BE2C (cell line): Measurements from ENCODE around the gene EYA3.

Experiments
- DNase-seq: peaks from one replicate; pipeline ENCODE4 v3.0.0-alpha.2; 2020
- H3K27me3 ChIP-seq: fragments of 250-450 bp; sonication (Bioruptor Pico); 2 replicates; pipeline ENCODE4 v1.5.1; 2020; ENCODE audit warnings: mild to moderate bottlenecking
- H3K36me3 ChIP-seq: fragments of 250-450 bp; sonication (Bioruptor Pico); 2 replicates; pipeline ENCODE4 v1.5.1; 2020; ENCODE audit warnings: mild to moderate bottlenecking
- H3K4me1 ChIP-seq: fragments of 250-450 bp; sonication (Bioruptor Pico); 2 replicates; pipeline ENCODE4 v1.5.1; 2020
- H3K4me3 ChIP-seq: 2 replicates; pipeline ENCODE4 v1.5.1; 2011; ENCODE audit warnings: low read depth, low read length
- H3K9me3 ChIP-seq: fragments of 250-450 bp; sonication (Bioruptor Pico); 2 replicates; pipeline ENCODE4 v1.5.1; 2020
- TF ChIP-seq, protein P1 (sequence below): IDR thresholded peaks from 2 replicates; pipeline ENCODE4 v1.5.1; 2012; ENCODE audit warnings: mild to moderate bottlenecking, low read depth, low read length

The EYA3 gene

DNA sequence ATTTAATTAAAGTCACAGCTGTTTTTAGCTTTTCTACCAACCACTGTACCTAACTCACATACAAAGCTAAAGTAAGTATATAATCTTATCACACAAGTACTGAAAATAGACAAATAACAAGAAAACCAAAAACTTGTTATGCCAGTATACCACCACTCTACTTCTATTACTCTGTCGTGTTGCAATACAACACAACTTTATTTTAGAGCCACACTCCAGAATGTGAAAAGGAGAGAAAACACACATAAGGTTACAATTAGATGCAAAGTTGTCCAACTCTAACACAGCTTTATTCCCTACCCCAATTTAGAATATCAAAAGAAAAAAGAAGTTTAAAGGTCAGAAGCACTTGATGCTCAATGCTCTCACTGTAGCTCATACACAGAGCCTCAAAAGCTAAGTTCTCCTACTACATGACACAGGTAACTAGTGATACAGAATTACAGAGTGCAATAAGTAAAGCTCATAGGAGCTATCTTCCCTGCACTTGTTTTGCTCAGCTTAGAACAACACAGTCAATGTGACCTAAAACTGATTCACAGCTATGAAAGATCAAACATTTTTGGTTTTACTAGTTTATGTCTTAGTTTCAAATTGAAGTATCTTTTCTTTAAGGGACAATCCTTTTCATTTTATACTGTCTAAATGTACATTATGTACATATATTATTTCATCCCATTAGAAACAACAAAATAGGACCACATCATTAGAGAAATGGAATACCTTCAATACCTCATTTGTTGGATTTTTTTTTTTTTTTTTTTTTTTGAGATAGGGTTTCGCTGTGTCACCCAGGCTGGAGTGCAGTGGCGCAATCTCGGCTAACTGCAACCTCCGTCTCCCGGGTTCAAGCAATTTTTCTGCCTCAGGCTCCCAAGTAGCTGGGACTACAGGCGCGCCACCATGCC, 29.2 kb downstream of the EYA3 start:
- H3K4me1 ChIP-seq = no peaks in the 10 kb centered on the region
- no peaks in the 10 kb centered on the region for H3K27me3 ChIP-seq
- H3K9me3 ChIP-seq = no peaks in the 10 kb centered on the region
- H3K4me3 ChIP-seq = peak overlapping the region; percentile 47
- TF ChIP-seq, protein P1, sequence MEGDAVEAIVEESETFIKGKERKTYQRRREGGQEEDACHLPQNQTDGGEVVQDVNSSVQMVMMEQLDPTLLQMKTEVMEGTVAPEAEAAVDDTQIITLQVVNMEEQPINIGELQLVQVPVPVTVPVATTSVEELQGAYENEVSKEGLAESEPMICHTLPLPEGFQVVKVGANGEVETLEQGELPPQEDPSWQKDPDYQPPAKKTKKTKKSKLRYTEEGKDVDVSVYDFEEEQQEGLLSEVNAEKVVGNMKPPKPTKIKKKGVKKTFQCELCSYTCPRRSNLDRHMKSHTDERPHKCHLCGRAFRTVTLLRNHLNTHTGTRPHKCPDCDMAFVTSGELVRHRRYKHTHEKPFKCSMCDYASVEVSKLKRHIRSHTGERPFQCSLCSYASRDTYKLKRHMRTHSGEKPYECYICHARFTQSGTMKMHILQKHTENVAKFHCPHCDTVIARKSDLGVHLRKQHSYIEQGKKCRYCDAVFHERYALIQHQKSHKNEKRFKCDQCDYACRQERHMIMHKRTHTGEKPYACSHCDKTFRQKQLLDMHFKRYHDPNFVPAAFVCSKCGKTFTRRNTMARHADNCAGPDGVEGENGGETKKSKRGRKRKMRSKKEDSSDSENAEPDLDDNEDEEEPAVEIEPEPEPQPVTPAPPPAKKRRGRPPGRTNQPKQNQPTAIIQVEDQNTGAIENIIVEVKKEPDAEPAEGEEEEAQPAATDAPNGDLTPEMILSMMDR = no peak
- no peak for DNase-seq
- H3K36me3 ChIP-seq = no peaks in the 10 kb centered on the region

DNA sequence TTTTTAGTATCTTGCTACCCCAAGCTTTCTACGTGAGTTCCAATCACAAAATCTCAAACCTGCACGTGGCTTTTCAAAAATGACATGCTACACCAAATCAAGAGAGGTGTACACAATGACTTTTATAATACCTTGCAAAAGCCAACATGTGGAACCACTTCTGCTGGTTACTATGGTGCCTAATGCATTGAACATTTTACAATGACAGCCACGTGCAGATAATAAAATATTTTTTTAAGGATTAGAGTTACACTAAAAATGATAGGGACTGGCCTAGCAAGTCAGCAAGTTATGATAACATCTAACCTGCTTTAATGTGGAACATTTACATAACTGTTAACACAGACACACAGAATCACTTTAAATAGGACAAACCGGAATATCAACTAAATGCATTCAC, 30.2 kb downstream of the EYA3 start:
- TF ChIP-seq, protein P1 = no peak
- Histone ChIP-seq H3K4me1 (no peaks in the 10 kb centered on the region), H3K9me3 (no peaks in the 10 kb centered on the region), H3K4me3 (peak overlapping the region; percentile 47), H3K36me3 (no peaks in the 10 kb centered on the region), H3K27me3 (no peaks in the 10 kb centered on the region)
- DNase-seq = no peak

DNA sequence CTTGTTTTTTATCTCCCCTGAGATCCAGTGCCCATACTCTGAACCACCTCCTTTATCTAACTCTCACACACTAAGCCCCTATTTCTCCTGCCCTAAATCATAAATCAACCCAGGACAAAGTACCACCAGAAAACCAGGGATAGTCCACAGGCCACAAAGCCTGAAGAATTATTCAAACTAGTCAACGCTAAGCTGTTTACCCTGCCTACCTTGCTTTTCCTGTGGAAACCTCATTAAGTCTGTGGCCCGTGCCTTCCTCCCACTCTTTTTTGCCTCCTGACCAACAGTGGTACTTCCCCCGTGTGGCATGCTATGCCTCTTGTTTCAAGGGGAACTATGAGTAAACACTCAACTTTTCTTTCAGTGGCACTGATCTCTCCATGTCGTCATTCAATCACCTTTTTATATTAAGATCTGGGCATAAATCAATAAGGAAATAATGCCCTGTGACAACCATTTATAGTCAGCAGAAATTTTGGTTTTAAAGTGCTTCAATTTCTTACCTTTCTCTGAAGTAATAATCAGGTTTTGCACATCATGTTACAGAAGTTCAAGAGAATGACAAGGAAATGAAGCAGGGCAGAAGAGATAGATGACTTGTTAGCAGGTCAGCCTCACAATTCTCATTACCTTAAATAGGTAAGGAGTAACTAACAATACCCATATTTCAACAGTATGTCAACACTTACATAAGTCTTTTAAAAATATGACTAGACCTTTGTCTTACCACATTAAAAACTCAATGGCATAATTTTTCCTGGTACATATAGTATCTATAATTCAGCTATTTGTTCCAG, 32.1 kb downstream of the EYA3 start:
- Histone ChIP-seq H3K4me3 (no peak overlapping the region), H3K36me3 (no peaks in the 10 kb centered on the region), H3K27me3 (no peaks in the 10 kb centered on the region), H3K4me1 (no peaks in the 10 kb centered on the region), H3K9me3 (no peaks in the 10 kb centered on the region)
- TF ChIP-seq, protein P1 = no peak
- DNase-seq = no peak

DNA sequence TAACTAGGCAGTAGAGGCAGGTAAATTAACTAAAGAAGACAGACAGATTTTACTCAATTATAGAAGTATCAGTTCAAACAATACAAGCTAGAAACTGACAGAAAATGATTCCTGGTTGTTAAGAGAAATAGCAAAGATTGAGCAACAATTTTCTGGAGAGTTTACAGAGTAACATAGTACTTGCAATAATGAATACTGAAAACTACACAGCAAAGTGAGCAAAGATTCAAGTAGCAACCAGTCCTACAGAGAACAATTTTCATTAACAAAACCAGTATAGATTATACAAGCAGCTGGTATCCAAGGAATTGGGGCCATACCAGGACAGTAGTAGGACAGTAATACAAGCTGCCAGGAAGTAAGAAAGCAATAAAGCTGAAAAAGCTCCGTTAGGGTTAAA, 37.6 kb downstream of the EYA3 start:
- no peaks in the 10 kb centered on the region for H3K27me3 ChIP-seq
- no peak for DNase-seq
- H3K36me3 ChIP-seq = no peaks in the 10 kb centered on the region
- TF ChIP-seq, protein P1 = no peak
- no peaks in the 10 kb centered on the region for H3K9me3 ChIP-seq
- H3K4me1 ChIP-seq = no peaks in the 10 kb centered on the region
- H3K4me3 ChIP-seq = no peak overlapping the region

DNA sequence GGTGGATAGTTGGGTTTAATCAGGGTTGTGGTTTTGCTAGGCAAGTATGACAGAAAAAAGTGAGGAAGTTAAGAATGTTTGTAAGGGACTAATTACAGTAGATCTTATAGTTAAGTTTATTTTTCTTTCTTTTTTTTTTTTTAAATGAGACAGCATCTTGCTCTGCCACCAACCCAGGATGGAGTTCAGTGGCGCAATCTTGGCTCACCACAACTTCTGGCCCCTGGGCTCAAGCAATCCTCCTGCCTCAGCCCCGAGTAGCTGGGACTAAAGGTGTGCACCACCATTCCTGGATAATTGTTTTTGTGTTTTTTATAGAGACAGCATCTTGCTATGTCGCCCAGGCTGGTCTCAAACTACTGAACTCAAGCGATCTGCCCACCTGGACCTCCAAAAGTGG, 41.7 kb downstream of the EYA3 start:
- DNase-seq = no peak
- Histone ChIP-seq H3K27me3 (no peaks in the 10 kb centered on the region), H3K4me1 (no peaks in the 10 kb centered on the region), H3K4me3 (no peak overlapping the region), H3K36me3 (no peaks in the 10 kb centered on the region), H3K9me3 (no peaks in the 10 kb centered on the region)
- TF ChIP-seq, protein P1 = no peak
